HepG2 (cell line): ENCODE data around the gene PGPEP1. TPM values are rescaled to one million over a fixed set of nuclear protein-coding genes. Genes with fewer than 3 reads are reported as not detected.

Source experiments
- ARNTL ChIP-seq: sonication (generic); formaldehyde crosslinking; IDR thresholded peaks from 2 replicates; pipeline ENCODE4 v1.4.0; 2020; ENCODE audit warnings: mild to moderate bottlenecking, missing genetic modification reagents
- ERF ChIP-seq: IDR thresholded peaks from 2 replicates; pipeline ENCODE4 v1.6.1; 2018; ENCODE audit warnings: missing biosample characterization, missing genetic modification reagents
- EZH2 ChIP-seq: conservative IDR thresholded peaks from 2 replicates; pipeline ENCODE4 v1.6.1; 2012; ENCODE audit warnings: mild to moderate bottlenecking, low read depth, low read length, moderate library complexity
- HOXA3 ChIP-seq: sonication (generic); formaldehyde crosslinking; IDR thresholded peaks from 2 replicates; pipeline ENCODE4 v1.5.0; 2020; ENCODE audit warnings: missing genetic modification reagents
- HOXD1 ChIP-seq: sonication (generic); formaldehyde crosslinking; IDR thresholded peaks from 2 replicates; pipeline ENCODE4 v1.5.0; 2020; ENCODE audit warnings: missing genetic modification reagents
- ISL2 ChIP-seq: sonication (generic); formaldehyde crosslinking; IDR thresholded peaks from 2 replicates; pipeline ENCODE4 v1.5.0; 2020; ENCODE audit warnings: missing genetic modification reagents
- KDM5B ChIP-seq: sonication (generic); formaldehyde crosslinking; IDR thresholded peaks from 2 replicates; pipeline ENCODE4 v1.4.0; 2020; ENCODE audit warnings: missing genetic modification reagents, mild to moderate bottlenecking, borderline replicate concordance
- ONECUT2 ChIP-seq: sonication (generic); formaldehyde crosslinking; IDR thresholded peaks from 2 replicates; pipeline ENCODE4 v1.4.0; 2020; ENCODE audit warnings: missing genetic modification reagents
- RFXAP ChIP-seq: sonication (generic); formaldehyde crosslinking; IDR thresholded peaks from 2 replicates; pipeline ENCODE4 v1.4.0; 2020; ENCODE audit warnings: missing genetic modification reagents, borderline replicate concordance
- TSC22D2 ChIP-seq: sonication (generic); formaldehyde crosslinking; IDR thresholded peaks from 2 replicates; pipeline ENCODE4 v1.5.1; 2020; ENCODE audit warnings: missing genetic modification reagents, mild to moderate bottlenecking, borderline replicate concordance
- U2AF2 ChIP-seq: fragments of 200-400 bp; formaldehyde crosslinking; IDR thresholded peaks from 2 replicates; pipeline ENCODE4 v1.6.1; 2017; ENCODE audit warnings: low read depth, mild to moderate bottlenecking, low read length
- XBP1 ChIP-seq: sonication (generic); formaldehyde crosslinking; IDR thresholded peaks from 2 replicates; pipeline ENCODE4 v1.5.0; 2020; ENCODE audit warnings: missing genetic modification reagents
- ZBTB42 ChIP-seq: sonication (generic); formaldehyde crosslinking; IDR thresholded peaks from 2 replicates; pipeline ENCODE4 v1.5.0; 2020; ENCODE audit warnings: mild to moderate bottlenecking, missing genetic modification reagents
- ZNF101 ChIP-seq: sonication (generic); formaldehyde crosslinking; IDR thresholded peaks from 2 replicates; pipeline ENCODE4 v1.4.0; 2020; ENCODE audit warnings: mild to moderate bottlenecking, low read depth, missing genetic modification reagents, borderline replicate concordance
- ZNF18 ChIP-seq: sonication (generic); formaldehyde crosslinking; IDR thresholded peaks from 2 replicates; pipeline ENCODE4 v1.8.0; 2022; ENCODE audit warnings: mild to moderate bottlenecking, missing genetic modification reagents; ENCODE audit not compliant: insufficient replicate concordance
- ZNF33B ChIP-seq: sonication (generic); formaldehyde crosslinking; IDR thresholded peaks from 2 replicates; pipeline ENCODE4 v1.5.1; 2020; ENCODE audit warnings: mild to moderate bottlenecking, missing genetic modification reagents
- ZNF605 ChIP-seq: sonication (generic); formaldehyde crosslinking; IDR thresholded peaks from 2 replicates; pipeline ENCODE4 v1.8.0; 2022; ENCODE audit warnings: mild to moderate bottlenecking, missing genetic modification reagents
- ZNF660 ChIP-seq: sonication (generic); formaldehyde crosslinking; IDR thresholded peaks from 2 replicates; pipeline ENCODE4 v1.5.1; 2020; ENCODE audit warnings: mild to moderate bottlenecking, low read depth, missing genetic modification reagents, borderline replicate concordance
- ZNF746 ChIP-seq: sonication (generic); formaldehyde crosslinking; IDR thresholded peaks from 2 replicates; pipeline ENCODE4 v1.8.0; 2022; ENCODE audit warnings: mild to moderate bottlenecking, missing genetic modification reagents
- ZSCAN9 ChIP-seq: IDR thresholded peaks from 2 replicates; pipeline ENCODE4 v1.6.1; 2016; ENCODE audit warnings: borderline replicate concordance
- polyA plus RNA-seq, 8 experiments: library from polyadenylated mRNA; depleted of rRNA in 3 of 8; stranded (reverse) in 7 of 8; unstranded in 1 of 8; fragments of >200 nt; fragmentation: Illumina TruSeq in 4 of 8; extraction: Trizol in 4 of 8; gene quantifications; 2 replicates each; pipeline versions ENCODE4 v1.2.1 to v1.2.3, GENCODE V29; 2011 to 2016; ENCODE audit warnings: low read depth in 4 of 8, missing spikeins in 1 of 8, mixed read lengths in 1 of 8; ENCODE audit not compliant: insufficient read depth in 1 of 8
- total RNA-seq, 5 experiments: library from RNA; depleted of rRNA; stranded (reverse); fragments of >200 nt; fragmentation: Illumina TruSeq; extraction: Trizol; gene quantifications; 2 replicates each; pipeline ENCODE4 v1.2.3, GENCODE V29; 2016; ENCODE audit warnings: low read depth in 1 of 5
- TF ChIP-seq, protein P1 (sequence below), 2 experiments: sonication (generic) in 1 of 2; formaldehyde crosslinking in 1 of 2; IDR thresholded peaks; 2 replicates each; pipeline versions ENCODE4 v1.4.0 to v1.6.1; 2016 to 2020; ENCODE audit warnings: borderline replicate concordance in 1 of 2, low read depth in 1 of 2, mild to moderate bottlenecking in 1 of 2, missing genetic modification reagents in 1 of 2
- TF ChIP-seq, protein P2 (sequence below): sonication (generic); formaldehyde crosslinking; IDR thresholded peaks from 2 replicates; pipeline ENCODE4 v1.8.0; 2022; ENCODE audit warnings: mild to moderate bottlenecking, missing genetic modification reagents, borderline replicate concordance

The PGPEP1 gene
- total and polyA plus RNA-seq, 2 of the 13 experiments (the other 11 are each of a cell fraction or from before 2014, with no cell fraction given), result 53.1 to 56.6 TPM

DNA sequence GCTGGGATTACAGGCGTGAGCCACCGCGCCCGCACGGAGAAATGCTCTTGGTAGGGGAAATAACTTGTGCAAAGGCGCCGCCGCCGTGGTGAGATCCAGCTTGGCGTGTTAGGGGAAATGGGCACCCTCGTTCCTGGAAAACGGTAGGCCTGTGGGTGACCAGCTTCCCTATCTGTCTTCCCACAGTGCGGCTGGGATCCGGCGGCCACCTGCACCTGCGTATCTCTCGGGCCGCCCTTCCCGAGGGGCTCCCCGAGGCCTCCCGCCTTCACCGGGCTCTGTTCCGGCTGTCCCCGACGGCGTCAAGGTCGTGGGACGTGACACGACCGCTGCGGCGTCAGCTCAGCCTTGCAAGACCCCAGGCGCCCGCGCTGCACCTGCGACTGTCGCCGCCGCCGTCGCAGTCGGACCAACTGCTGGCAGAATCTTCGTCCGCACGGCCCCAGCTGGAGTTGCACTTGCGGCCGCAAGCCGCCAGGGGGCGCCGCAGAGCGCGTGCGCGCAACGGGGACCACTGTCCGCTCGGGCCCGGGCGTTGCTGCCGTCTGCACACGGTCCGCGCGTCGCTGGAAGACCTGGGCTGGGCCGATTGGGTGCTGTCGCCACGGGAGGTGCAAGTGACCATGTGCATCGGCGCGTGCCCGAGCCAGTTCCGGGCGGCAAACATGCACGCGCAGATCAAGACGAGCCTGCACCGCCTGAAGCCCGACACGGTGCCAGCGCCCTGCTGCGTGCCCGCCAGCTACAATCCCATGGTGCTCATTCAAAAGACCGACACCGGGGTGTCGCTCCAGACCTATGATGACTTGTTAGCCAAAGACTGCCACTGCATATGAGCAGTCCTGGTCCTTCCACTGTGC lies 47.9 kb downstream of the PGPEP1 start (continued):
- peak; percentile 43; the same call in 1 of the 2 replicates for TF ChIP-seq ZNF660
- TF ChIP-seq ZBTB42 (CRISPR knock-in tag), result no peak
- TF ChIP-seq U2AF2, result no peak
- TF ChIP-seq ZNF18, result peak; percentile 62
- no peak; the same call in 1 of the 2 replicates for TF ChIP-seq ZNF605 (CRISPR knock-in tag)
- peak; percentile 89 for TF ChIP-seq KDM5B
- peak; percentile 76; the same call in 1 of the 2 replicates for TF ChIP-seq HOXD1 (CRISPR knock-in tag)
- TF ChIP-seq RFXAP (CRISPR knock-in tag), result peak; percentile 87; the same call in 1 of the 2 replicates
- TF ChIP-seq, protein P1, sequence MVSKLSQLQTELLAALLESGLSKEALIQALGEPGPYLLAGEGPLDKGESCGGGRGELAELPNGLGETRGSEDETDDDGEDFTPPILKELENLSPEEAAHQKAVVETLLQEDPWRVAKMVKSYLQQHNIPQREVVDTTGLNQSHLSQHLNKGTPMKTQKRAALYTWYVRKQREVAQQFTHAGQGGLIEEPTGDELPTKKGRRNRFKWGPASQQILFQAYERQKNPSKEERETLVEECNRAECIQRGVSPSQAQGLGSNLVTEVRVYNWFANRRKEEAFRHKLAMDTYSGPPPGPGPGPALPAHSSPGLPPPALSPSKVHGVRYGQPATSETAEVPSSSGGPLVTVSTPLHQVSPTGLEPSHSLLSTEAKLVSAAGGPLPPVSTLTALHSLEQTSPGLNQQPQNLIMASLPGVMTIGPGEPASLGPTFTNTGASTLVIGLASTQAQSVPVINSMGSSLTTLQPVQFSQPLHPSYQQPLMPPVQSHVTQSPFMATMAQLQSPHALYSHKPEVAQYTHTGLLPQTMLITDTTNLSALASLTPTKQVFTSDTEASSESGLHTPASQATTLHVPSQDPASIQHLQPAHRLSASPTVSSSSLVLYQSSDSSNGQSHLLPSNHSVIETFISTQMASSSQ (IDR thresholded peaks at IDR 0.05; ENCODE audit: low read depth), result no peak
- TF ChIP-seq, protein P1 (CRISPR knock-in tag; IDR thresholded peaks at IDR 0.05; ENCODE audit: borderline replicate concordance), result peak; percentile 69; the same call in 1 of the 2 replicates
- TF ChIP-seq ERF (CRISPR knock-in tag), result peak; percentile 79
- TF ChIP-seq ZSCAN9, result no peak
- peak; percentile 22; the same call in 1 of the 2 replicates for TF ChIP-seq ZNF746
- no peak for TF ChIP-seq XBP1 (CRISPR knock-in tag)
- TF ChIP-seq ZNF101 (CRISPR knock-in tag), result no peak
- TF ChIP-seq ARNTL (CRISPR knock-in tag), result no peak; the same call in none of the 2 replicates
- TF ChIP-seq HOXA3 (CRISPR knock-in tag), result peak; percentile 87
- 0 out of 2 replicates have a peak, but pooled peaks have one; percentile 14 for TF ChIP-seq ONECUT2
- 0 out of 2 replicates have a peak, but pooled peaks have one; percentile 50 for TF ChIP-seq ZNF33B (CRISPR knock-in tag)
- no peak for TF ChIP-seq TSC22D2 (CRISPR knock-in tag)
- peak; percentile 81 for TF ChIP-seq ISL2 (CRISPR knock-in tag)
- no peak for TF ChIP-seq EZH2
- TF ChIP-seq, protein P2, sequence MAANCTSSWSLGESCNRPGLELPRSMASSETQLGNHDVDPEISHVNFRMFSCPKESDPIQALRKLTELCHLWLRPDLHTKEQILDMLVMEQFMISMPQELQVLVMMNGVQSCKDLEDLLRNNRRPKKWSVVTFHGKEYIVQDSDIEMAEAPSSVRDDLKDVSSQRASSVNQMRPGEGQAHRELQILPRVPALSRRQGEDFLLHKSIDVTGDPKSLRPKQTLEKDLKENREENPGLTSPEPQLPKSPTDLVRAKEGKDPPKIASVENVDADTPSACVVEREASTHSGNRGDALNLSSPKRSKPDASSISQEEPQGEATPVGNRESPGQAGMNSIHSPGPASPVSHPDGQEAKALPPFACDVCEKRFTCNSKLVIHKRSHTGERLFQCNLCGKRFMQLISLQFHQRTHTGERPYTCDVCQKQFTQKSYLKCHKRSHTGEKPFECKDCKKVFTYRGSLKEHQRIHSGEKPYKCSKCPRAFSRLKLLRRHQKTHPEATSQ (CRISPR knock-in tag), result no peak; the same call in 1 of the 2 replicates
